ENCODE results near the gene PLD1. TPM values are rescaled to one million over a fixed set of nuclear protein-coding genes. Genes with fewer than 3 reads are reported as not detected.

Gene PLD1
- total and polyA plus RNA-seq, 2 of the 8 experiments (the other 6 are each of a cell fraction or from before 2014, with no cell fraction given), result 1.2 to 2.6 TPM

DNA sequence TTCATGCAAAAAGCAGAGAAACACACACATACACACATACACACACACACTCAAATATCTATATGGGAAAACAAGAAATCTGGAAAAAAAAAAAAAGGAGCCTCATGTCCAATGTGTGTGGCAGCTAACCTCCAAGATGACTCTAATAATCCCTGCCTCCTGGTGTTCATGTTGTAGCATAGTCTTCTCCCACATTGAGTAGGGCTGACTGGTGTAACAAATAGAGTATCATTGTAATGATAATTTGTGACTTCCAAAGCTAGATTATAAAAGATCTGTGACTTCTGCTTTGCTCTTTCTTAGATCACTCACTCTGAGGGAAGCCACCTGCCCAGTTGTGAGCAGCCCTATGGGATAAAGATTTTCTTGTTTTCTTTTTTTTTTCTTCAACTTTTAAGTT is 219.2 kb downstream of the PLD1 start:
- Histone ChIP-seq H3K4me1 (replicated peaks in 1 of 4; ENCODE audit: control insufficient read depth in 3 of 4, insufficient read depth in 4 of 4, low read length in 3 of 4) (peaks cover 0 to 3% (median 0%) of the 10 kb centered on the region in 4 experiments; a peak in 1 of 7 replicates), H4K91ac (replicated peaks; ENCODE audit: insufficient read length, low read length) (no peak overlapping the region), H3K27me3 (replicated peaks in 1 of 4; ENCODE audit: control insufficient read depth in 3 of 4, extremely low read depth in 1 of 4, insufficient read depth in 3 of 4, low read length in 3 of 4) (no peaks in the 10 kb centered on the region), H3K79me1 (ENCODE audit: low read depth, low read length) (no peaks in the 10 kb centered on the region), H3K9me3 (ENCODE audit: insufficient read depth in 2 of 2, low read depth in 1 of 2, low read length in 1 of 2) (no peaks in the 10 kb centered on the region), H2BK5ac (ENCODE audit: low read depth, low read length) (no peak overlapping the region), H2AK5ac (ENCODE audit: low read depth, low read length) (no peak overlapping the region), H3K9ac (replicated peaks in 1 of 4; ENCODE audit: extremely low read depth in 1 of 4, low read depth in 3 of 4, low read length in 3 of 4) (no peak overlapping the region), H3K18ac (ENCODE audit: extremely low read depth, low read length) (no peak overlapping the region), H4K8ac (ENCODE audit: extremely low read depth, insufficient read depth, low read length) (no peak overlapping the region), H3K23ac (ENCODE audit: insufficient read length) (no peak overlapping the region), H2BK120ac (replicated peaks; ENCODE audit: low read depth, low read length) (no peak overlapping the region), H4K20me1 (replicated peaks in 1 of 2; ENCODE audit: control insufficient read depth in 1 of 2, insufficient read depth in 2 of 2, low read length in 2 of 2) (no peaks in the 10 kb centered on the region), H3K79me2 (ENCODE audit: control insufficient read depth in 1 of 2, insufficient read depth in 2 of 2, low read length in 2 of 2) (no peaks in the 10 kb centered on the region), H3K4me3 (ENCODE audit: extremely low read depth in 1 of 4, insufficient read depth in 2 of 4, low read depth in 3 of 4, low read length in 4 of 4) (no peak overlapping the region), H2BK15ac (ENCODE audit: low read length) (no peak overlapping the region), H4K5ac (ENCODE audit: insufficient read length, low read depth, low read length) (no peak overlapping the region), H3K23me2 (ENCODE audit: low read depth, low read length) (peaks cover 1% of the 10 kb centered on the region; the same call in 1 of the 2 replicates), H3K27ac (ENCODE audit: low read depth, low read length) (no peak overlapping the region), H2BK12ac (ENCODE audit: low read depth, low read length) (no peak overlapping the region), H2BK20ac (ENCODE audit: low read length) (no peak overlapping the region), H2AFZ (ENCODE audit: low read length) (no peak overlapping the region), H3K56ac (replicated peaks; ENCODE audit: insufficient read length, low read depth, low read length) (no peak overlapping the region), H3K14ac (ENCODE audit: insufficient read length) (no peak overlapping the region), H3K4me2 (ENCODE audit: insufficient read depth in 1 of 2, low read depth in 2 of 2, low read length in 2 of 2) (no peak overlapping the region), H3K36me3 (ENCODE audit: control insufficient read depth in 2 of 4, insufficient read depth in 4 of 4, low read length in 3 of 4) (no peaks in the 10 kb centered on the region), H3K4ac (replicated peaks; ENCODE audit: insufficient read length, low read depth, low read length) (no peak overlapping the region)
- FAIRE-seq (no peak), DNase-seq (ENCODE audit: low read depth in 1 of 2, low spot score in 2 of 2) (no peak)
- CTCF ChIA-PET (ENCODE audit: partially characterized antibody), result interaction anchor here (0.6 to 1.1 kb wide), 3 partner anchors 23 to 541 kb away, joined by 3 to 5 read pairs (median 4); no protein-coding TSS in a partner anchor
- POLR2A ChIA-PET (ENCODE audit: partially characterized antibody), result no interaction called here
- TF ChIP-seq POLR2AphosphoS5 (IDR thresholded peaks at IDR 0.05; ENCODE audit: low read depth, low read length), result no peak
- TF ChIP-seq, protein P1, sequence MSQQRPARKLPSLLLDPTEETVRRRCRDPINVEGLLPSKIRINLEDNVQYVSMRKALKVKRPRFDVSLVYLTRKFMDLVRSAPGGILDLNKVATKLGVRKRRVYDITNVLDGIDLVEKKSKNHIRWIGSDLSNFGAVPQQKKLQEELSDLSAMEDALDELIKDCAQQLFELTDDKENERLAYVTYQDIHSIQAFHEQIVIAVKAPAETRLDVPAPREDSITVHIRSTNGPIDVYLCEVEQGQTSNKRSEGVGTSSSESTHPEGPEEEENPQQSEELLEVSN (IDR thresholded peaks at IDR 0.05), result no peak
- no peak for TF ChIP-seq RFX5 (IDR thresholded peaks at IDR 0.05; ENCODE audit: borderline replicate concordance, low read depth, low read length)
- no peak for TF ChIP-seq ZNF274 (IDR thresholded peaks at IDR 0.05; ENCODE audit: borderline replicate concordance, extremely low read depth, low read length)
- TF ChIP-seq KDM4A (IDR thresholded peaks at IDR 0.05; ENCODE audit: low read depth, low read length, severe bottlenecking), result no peak
- no peak for TF ChIP-seq RBBP5 (IDR thresholded peaks at IDR 0.05; ENCODE audit: borderline replicate concordance, low read depth, low read length)
- no peak for TF ChIP-seq MAX (IDR thresholded peaks at IDR 0.05)

Measured in H1 (cell line).